OCI-LY1 (cell line): ENCODE data around the gene SPRR2E.
"Not testable (repeated sequence)": the region's sequence is repeated elsewhere in the genome, so short reads cannot be mapped to it uniquely, and the experiment has no call there.

Experiments used
- H2AFZ ChIP-seq: fragments of 200-600 bp; sonication (generic), shearing (Covaris generic); 2 replicates; pipeline ENCODE4 v1.6.0; 2014; ENCODE audit warnings: antibody characterized with exemption, mild to moderate bottlenecking, low read length
- H3F3A ChIP-seq: fragments of 200-600 bp; sonication (generic), shearing (Covaris generic); 2 replicates; pipeline ENCODE4 v1.6.0; 2014; ENCODE audit warnings: mild to moderate bottlenecking, antibody characterized with exemption, low read length, moderate library complexity; ENCODE audit not compliant: insufficient read depth
- H3K27ac ChIP-seq: fragments of 200-600 bp; sonication (generic); 2 replicates; pipeline ENCODE4 v1.5.1; 2014; ENCODE audit warnings: low read length, mixed run types, mild to moderate bottlenecking, low read depth; ENCODE audit not compliant: poor library complexity, severe bottlenecking
- H3K27me3 ChIP-seq: fragments of 200-600 bp; sonication (generic); 2 replicates; pipeline ENCODE4 v1.6.0; 2014; ENCODE audit warnings: antibody characterized with exemption, mild to moderate bottlenecking, low read length, moderate library complexity; ENCODE audit not compliant: insufficient read depth
- H3K36me3 ChIP-seq: fragments of 200-600 bp; sonication (generic); 2 replicates; pipeline ENCODE4 v1.6.1; 2014; ENCODE audit warnings: mild to moderate bottlenecking, antibody characterized with exemption, low read length, moderate library complexity, mixed read lengths; ENCODE audit not compliant: insufficient read depth
- H3K4me1 ChIP-seq: fragments of 200-600 bp; sonication (generic); 2 replicates; pipeline ENCODE4 v1.5.1; 2014; ENCODE audit warnings: mild to moderate bottlenecking, low read length, moderate library complexity; ENCODE audit not compliant: insufficient read depth, severe bottlenecking
- H3K4me2 ChIP-seq: fragments of 200-600 bp; sonication (generic), shearing (Covaris generic); 2 replicates; pipeline ENCODE4 v1.6.1; 2014; ENCODE audit warnings: low read length
- H3K4me3 ChIP-seq: fragments of 200-600 bp; sonication (generic); 2 replicates; pipeline ENCODE4 v1.5.1; 2014; ENCODE audit warnings: low read length, low read depth, mild to moderate bottlenecking, mixed read lengths; ENCODE audit not compliant: poor library complexity, severe bottlenecking
- H3K79me2 ChIP-seq: fragments of 200-600 bp; shearing (Covaris generic); 2 replicates; pipeline ENCODE4 v1.6.1; 2016; ENCODE audit warnings: mixed run types, low read length, mixed read lengths; ENCODE audit not compliant: insufficient read depth
- H3K9ac ChIP-seq: fragments of 200-600 bp; sonication (generic), shearing (Covaris generic); 2 replicates; pipeline ENCODE4 v1.6.1; 2014; ENCODE audit warnings: mild to moderate bottlenecking, low read length, mixed read lengths
- H3K9me2 ChIP-seq: fragments of 200-600 bp; sonication (generic), shearing (Covaris generic); 2 replicates; pipeline ENCODE4 v1.6.1; 2014; ENCODE audit warnings: low read depth, mild to moderate bottlenecking, low read length, mixed read lengths
- H3K9me3 ChIP-seq: fragments of 200-600 bp; shearing (Covaris generic); 2 replicates; pipeline ENCODE4 v1.6.1; 2014; ENCODE audit warnings: low read length, mixed read lengths
- H4K20me1 ChIP-seq: fragments of 200-600 bp; sonication (generic), shearing (Covaris generic); 2 replicates; pipeline ENCODE4 v1.6.0; 2016; ENCODE audit warnings: mild to moderate bottlenecking, low read length; ENCODE audit not compliant: insufficient read depth
- CTCF ChIP-seq: fragments of 200-600 bp; sonication (generic), shearing (Covaris generic); IDR thresholded peaks from 2 replicates; pipeline ENCODE4 v1.5.1; 2017; ENCODE audit warnings: mild to moderate bottlenecking, antibody characterized with exemption, low read length, moderate library complexity, mixed read lengths
- EZH2 ChIP-seq: fragments of 200-600 bp; sonication (generic), shearing (Covaris generic); IDR thresholded peaks from 2 replicates; pipeline ENCODE4 v1.8.0; 2017; ENCODE audit warnings: borderline replicate concordance, mixed run types, mild to moderate bottlenecking, antibody characterized with exemption, low read length, moderate library complexity, mixed read lengths

The SPRR2E gene

GRCh38 chr1:153125536-153125935 is 31.2 kb upstream of the SPRR2E start:
- no peaks in the 10 kb centered on the region for H3K27me3 ChIP-seq
- H4K20me1 ChIP-seq: no peaks in the 10 kb centered on the region
- no peak overlapping the region for H3K4me3 ChIP-seq
- no peaks in the 10 kb centered on the region for H3K9me2 ChIP-seq
- H3K9me3 ChIP-seq: no peaks in the 10 kb centered on the region
- TF ChIP-seq CTCF (no peak), EZH2 (no peak)
- H3K27ac ChIP-seq: no peak overlapping the region
- H3K79me2 ChIP-seq: no peaks in the 10 kb centered on the region
- H3K9ac ChIP-seq: no peak overlapping the region
- no peaks in the 10 kb centered on the region for H3K36me3 ChIP-seq
- H3K4me1 ChIP-seq: no peaks in the 10 kb centered on the region
- H3K4me2 ChIP-seq: no peak overlapping the region
- H3F3A ChIP-seq: no peaks in the 10 kb centered on the region
- no peak overlapping the region for H2AFZ ChIP-seq

GRCh38 chr1:153123793-153124192 is 29.5 kb upstream of the SPRR2E start:
- not testable (repeated sequence) for H3K27ac ChIP-seq, H3K27me3 ChIP-seq, H3K79me2 ChIP-seq, H3K4me1 ChIP-seq, H3K4me2 ChIP-seq, H3K4me3 ChIP-seq, H3K36me3 ChIP-seq, H2AFZ ChIP-seq, H4K20me1 ChIP-seq, H3K9me3 ChIP-seq, H3K9me2 ChIP-seq, H3K9ac ChIP-seq, H3F3A ChIP-seq

- no peak overlapping the region for H3K4me2 ChIP-seq
- no peaks in the 10 kb centered on the region for H3K36me3 ChIP-seq
- H3K4me3 ChIP-seq: no peak overlapping the region
- H3K27me3 ChIP-seq: no peaks in the 10 kb centered on the region
- no peaks in the 10 kb centered on the region for H3K9me3 ChIP-seq
- H2AFZ ChIP-seq: no peak overlapping the region
- no peak overlapping the region for H3K9ac ChIP-seq
- H3F3A ChIP-seq: no peaks in the 10 kb centered on the region
- no peaks in the 10 kb centered on the region for H4K20me1 ChIP-seq
- no peaks in the 10 kb centered on the region for H3K4me1 ChIP-seq
- H3K27ac ChIP-seq: no peak overlapping the region
- H3K9me2 ChIP-seq: no peaks in the 10 kb centered on the region
- TF ChIP-seq EZH2: no peak
- no peak for TF ChIP-seq CTCF
- H3K79me2 ChIP-seq: no peaks in the 10 kb centered on the region
Measured at GRCh38 chr1:153122831-153123421, 28.6 kb upstream of the SPRR2E start.

- H3K4me2 ChIP-seq: no peak overlapping the region
- H3F3A ChIP-seq: no peaks in the 10 kb centered on the region
- no peaks in the 10 kb centered on the region for H4K20me1 ChIP-seq
- H3K4me1 ChIP-seq: no peaks in the 10 kb centered on the region
- no peak overlapping the region for H3K9ac ChIP-seq
- H3K79me2 ChIP-seq: no peaks in the 10 kb centered on the region
- no peaks in the 10 kb centered on the region for H3K36me3 ChIP-seq
- H3K27ac ChIP-seq: no peak overlapping the region
- H3K9me3 ChIP-seq: no peaks in the 10 kb centered on the region
- H3K4me3 ChIP-seq: no peak overlapping the region
- H3K9me2 ChIP-seq: no peaks in the 10 kb centered on the region
- TF ChIP-seq CTCF: no peak
- no peak for TF ChIP-seq EZH2
- H3K27me3 ChIP-seq: no peaks in the 10 kb centered on the region
- no peak overlapping the region for H2AFZ ChIP-seq
Measured at GRCh38 chr1:153120945-153121344, 26.6 kb upstream of the SPRR2E start.
